Stimulated activated CD8-positive, alpha-beta memory T cell treated with anti-CD3 and anti-CD28 coated beads, Interleukin-2, amount 100 ng/mL, for 1 hour (primary cell): ENCODE measurements around the gene CHCHD10.

Experiments used
- DNase-seq, 2 donors: peaks; one replicate each; pipeline ENCODE4 v3.0.0-alpha.2; 2020; ENCODE audit warnings: low read depth in 2 of 2

CHCHD10 gene

GRCh38 chr22:23772649-23773473 is 5.1 kb upstream of the CHCHD10 start, which contains the start of gene MMP11:
Gene MMP11, plus strand, starts transcription at chr22:23772849. Its CDS starts 22 bp downstream, at chr22:23772871.
- peak in 1 of 2 donors; percentile 28 for DNase-seq

GRCh38 chr22:23772315-23772648 is 4.5 kb upstream of the CHCHD10 start:
- no peak for DNase-seq

GRCh38 chr22:23769321-23769965 is 1.7 kb upstream of the CHCHD10 start:
- DNase-seq, result no peak

- no peak for DNase-seq
Measured at GRCh38 chr22:23767303-23767672, 484 bp downstream of the CHCHD10 start.

GRCh38 chr22:23764899-23765881 is 2.6 kb downstream of the CHCHD10 start:
- DNase-seq, result no peak

GRCh38 chr22:23763954-23764353 is 3.8 kb downstream of the CHCHD10 start:
- no peak for DNase-seq

- peak; percentile 29 to 36 for DNase-seq
Measured at GRCh38 chr22:23763579-23763945, 4.2 kb downstream of the CHCHD10 start.

GRCh38 chr22:23762842-23763578 is 4.8 kb downstream of the CHCHD10 start, which contains the start of gene C22orf15:
Gene C22orf15, plus strand, starts transcription at chr22:23762990. Its CDS starts 317 bp downstream, at chr22:23763307.
- DNase-seq, result no peak

- no peak for DNase-seq
Measured at GRCh38 chr22:23760056-23760455, 7.7 kb downstream of the CHCHD10 start.

GRCh38 chr22:23759566-23759965 is 8.2 kb downstream of the CHCHD10 start:
- DNase-seq, result no peak

GRCh38 chr22:23756891-23757290 is 10.9 kb downstream of the CHCHD10 start:
- no peak for DNase-seq

GRCh38 chr22:23755711-23756110 is 12.1 kb downstream of the CHCHD10 start:
- DNase-seq, result no peak

- DNase-seq, result no peak
Measured at GRCh38 chr22:23754980-23755636, 12.7 kb downstream of the CHCHD10 start.

GRCh38 chr22:23754220-23754919 is 13.4 kb downstream of the CHCHD10 start, which contains the start of gene VPREB3:
Gene VPREB3, minus strand, starts transcription at chr22:23754425. Its CDS starts 62 bp downstream, at chr22:23754363.
- DNase-seq, result no peak

- DNase-seq, result no peak
Measured at GRCh38 chr22:23753385-23753784, 14.4 kb downstream of the CHCHD10 start.

- DNase-seq, result no peak
Measured at GRCh38 chr22:23752750-23753149, 15.0 kb downstream of the CHCHD10 start.

- DNase-seq, result no peak
Measured at GRCh38 chr22:23752090-23752691, 15.6 kb downstream of the CHCHD10 start.

- no peak for DNase-seq
Measured at GRCh38 chr22:23751441-23751996, 16.3 kb downstream of the CHCHD10 start.
